ENCODE data around the gene SOX18. TPM values are rescaled to one million over a fixed set of nuclear protein-coding genes. Genes with fewer than 3 reads are reported as not detected.
A peak's percentile ranks its signal among the peaks of the same experiment; 100 is the strongest.

Gene SOX18
- total RNA-seq, 3 donors from 2014 or later = 4.7 to 20.0 (median 12.6) TPM

DNA sequence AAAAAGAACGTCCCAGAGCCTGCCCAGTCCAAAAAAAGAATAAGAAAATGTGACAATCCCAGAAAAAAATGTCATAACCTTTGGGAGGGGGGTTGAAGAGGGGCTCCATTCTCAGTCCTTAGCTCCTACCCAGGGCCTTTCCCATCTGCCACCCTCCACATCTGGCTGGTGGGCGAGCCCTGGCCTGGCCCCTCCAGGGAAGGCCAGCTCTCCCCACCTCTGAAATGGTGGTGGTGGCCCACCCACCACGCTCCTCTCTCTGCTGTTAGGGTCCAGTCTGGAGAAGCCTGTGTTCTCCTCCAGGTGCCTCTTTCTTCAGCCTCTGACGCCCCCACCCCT is 29.5 kb upstream of the SOX18 start:
- TF ChIP-seq CTCF (IDR thresholded peaks at IDR 0.05) = no peak
- Histone ChIP-seq H3K4me3 (peak overlapping the region; percentile 42), H3K9me3 (no peaks in the 10 kb centered on the region), H3K36me3 (ENCODE audit: low read depth) (no peaks in the 10 kb centered on the region), H3K4me1 (ENCODE audit: low read depth) (peaks cover 14% of the 10 kb centered on the region)
- intact Hi-C loops (cut with DNase I, micrococcal nuclease) = no loop called here
- DNase-seq (no peak), ATAC-seq (no peak)

- peaks cover 12% of the 10 kb centered on the region for H3K4me1 ChIP-seq (ENCODE audit: low read depth)
- H3K4me3 ChIP-seq = no peak overlapping the region
- H3K36me3 ChIP-seq (ENCODE audit: low read depth) = no peaks in the 10 kb centered on the region
- DNase-seq (peak in 2 of 3 donors; percentile 54 to 86), ATAC-seq (peak; percentile 58)
- TF ChIP-seq CTCF (IDR thresholded peaks at IDR 0.05) = no peak
- intact Hi-C loops (cut with DNase I, micrococcal nuclease) = no loop called here
- H3K9me3 ChIP-seq = no peaks in the 10 kb centered on the region
These were observed 28.6 kb upstream of the SOX18 start for GRCh38 chr20:64077876-64078551.

DNA sequence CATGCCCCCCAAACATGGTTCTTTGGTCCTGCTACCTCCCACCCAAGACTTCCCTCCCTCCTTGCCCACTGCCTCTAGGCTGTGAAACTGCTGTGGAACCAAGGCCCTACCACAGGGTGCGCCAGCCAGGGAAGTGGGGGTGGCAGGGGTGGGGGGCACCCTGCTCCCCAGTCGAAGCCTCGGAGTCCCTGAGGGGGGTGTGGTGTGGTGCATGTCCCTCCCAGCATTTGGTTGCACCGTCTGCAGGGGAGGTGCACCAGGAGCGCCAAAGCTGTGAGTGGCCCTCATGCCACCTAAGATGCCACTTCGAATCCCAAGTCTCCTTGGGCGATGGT is 28.1 kb upstream of the SOX18 start:
- TF ChIP-seq CTCF (IDR thresholded peaks at IDR 0.05) = no peak
- intact Hi-C loops (cut with DNase I, micrococcal nuclease) = no loop called here
- H3K36me3 ChIP-seq (ENCODE audit: low read depth) = no peaks in the 10 kb centered on the region
- ATAC-seq (no peak), DNase-seq (no peak)
- no peaks in the 10 kb centered on the region for H3K9me3 ChIP-seq
- no peak overlapping the region for H3K4me3 ChIP-seq
- peaks cover 12% of the 10 kb centered on the region for H3K4me1 ChIP-seq (ENCODE audit: low read depth)

DNA sequence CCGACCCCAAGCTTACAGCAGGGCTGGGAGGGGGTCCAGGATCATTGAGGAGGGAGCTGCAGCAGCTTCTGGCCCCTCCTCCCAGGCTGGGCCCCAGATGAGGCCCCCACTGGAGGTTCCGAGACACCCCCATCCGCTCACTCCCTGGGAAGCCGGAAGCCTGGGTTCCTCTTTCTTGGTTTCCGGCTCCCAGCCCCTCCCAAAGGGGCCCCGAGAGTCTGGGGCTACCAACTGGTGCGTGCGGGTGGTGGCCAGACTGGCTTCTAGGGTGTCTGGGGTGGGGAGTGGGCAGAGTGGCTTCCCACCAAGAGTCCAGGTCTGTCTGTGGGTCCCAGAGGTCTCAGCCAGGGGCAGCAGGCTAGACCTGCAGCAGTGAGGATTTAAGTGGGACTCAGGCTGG is 27.7 kb upstream of the SOX18 start:
- ATAC-seq (peak; percentile 33), DNase-seq (peak in 1 of 3 donors; percentile 82)
- no peak overlapping the region for H3K4me3 ChIP-seq
- peaks cover 12% of the 10 kb centered on the region for H3K4me1 ChIP-seq (ENCODE audit: low read depth)
- H3K36me3 ChIP-seq (ENCODE audit: low read depth) = no peaks in the 10 kb centered on the region
- no peak for TF ChIP-seq CTCF (IDR thresholded peaks at IDR 0.05)
- no peaks in the 10 kb centered on the region for H3K9me3 ChIP-seq
- intact Hi-C loops (cut with DNase I, micrococcal nuclease) = no loop called here

GRCh38 chr20:64076061-64076997 is 26.9 kb upstream of the SOX18 start:
- H3K4me1 ChIP-seq (ENCODE audit: low read depth) = peaks cover 12% of the 10 kb centered on the region
- H3K9me3 ChIP-seq = no peaks in the 10 kb centered on the region
- no peak for ATAC-seq
- no peak for DNase-seq
- intact Hi-C loops (cut with DNase I, micrococcal nuclease) = no loop called here
- no peak for TF ChIP-seq CTCF (IDR thresholded peaks at IDR 0.05)
- H3K4me3 ChIP-seq = no peak overlapping the region
- no peaks in the 10 kb centered on the region for H3K36me3 ChIP-seq (ENCODE audit: low read depth)

All from mucosa of descending colon (tissue), 3 donors.